ENCODE measurements around the gene SPTSSB. TPM values are rescaled to one million over a fixed set of nuclear protein-coding genes. Genes with fewer than 3 reads are reported as not detected.

The SPTSSB gene
- total and polyA plus RNA-seq, 4 donors, result under 0.01 to 1.0 (median 0.05) TPM

DNA sequence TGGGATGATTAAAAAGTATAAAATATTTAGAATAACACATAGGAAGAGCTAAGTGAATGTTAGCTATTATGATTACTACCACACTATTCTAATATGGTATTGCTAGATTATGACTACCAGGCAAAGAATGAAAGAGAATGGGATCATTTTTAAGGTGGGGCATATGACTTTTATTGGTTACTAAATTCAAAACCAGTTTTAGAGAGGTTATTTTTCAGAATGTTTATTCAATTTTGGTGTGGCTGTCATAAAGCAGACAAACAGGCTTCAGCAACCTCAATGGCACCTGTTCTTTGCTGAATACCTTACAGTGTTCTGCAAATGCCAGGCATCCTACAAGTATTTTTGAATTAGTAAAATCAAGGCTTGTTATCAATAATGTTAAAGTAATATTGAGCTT is 12.8 kb downstream of the SPTSSB start:
- Histone ChIP-seq H3K4me1 (ENCODE audit: control insufficient read depth in 4 of 4, insufficient read depth in 4 of 4, low read length in 3 of 4) (peaks cover 0 to 7% (median 4%) of the 10 kb centered on the region in 4 donors), H3K27ac (ENCODE audit: low read depth in 1 of 2, low read length in 2 of 2) (no peak overlapping the region), H3K4me3 (ENCODE audit: low read depth in 1 of 3, low read length in 3 of 3) (no peak overlapping the region), H3K9me3 (ENCODE audit: control insufficient read depth in 4 of 4, low read length in 3 of 4) (no peaks in the 10 kb centered on the region), H3K27me3 (ENCODE audit: control insufficient read depth in 4 of 4, insufficient read depth in 4 of 4, low read length in 3 of 4) (no peaks in the 10 kb centered on the region), H3K9ac (ENCODE audit: low read depth in 1 of 2, low read length in 2 of 2) (no peak overlapping the region), H3K36me3 (ENCODE audit: control insufficient read depth in 4 of 4, insufficient read depth in 3 of 4, low read depth in 1 of 4, low read length in 3 of 4) (no peaks in the 10 kb centered on the region)
- no peak for TF ChIP-seq RAD21 (IDR thresholded peaks at IDR 0.05)
- no peak for TF ChIP-seq NR2F2 (IDR thresholded peaks at IDR 0.05)
- TF ChIP-seq REST (IDR thresholded peaks at IDR 0.05), result no peak
- TF ChIP-seq YY1 (IDR thresholded peaks at IDR 0.05), result no peak
- TF ChIP-seq EGR1 (IDR thresholded peaks at IDR 0.05; ENCODE audit: low read depth in 2 of 2), result no peak
- no peak for TF ChIP-seq HNF4G (IDR thresholded peaks at IDR 0.05)
- TF ChIP-seq FOXA1 (IDR thresholded peaks at IDR 0.05), result no peak
- no peak for TF ChIP-seq JUND (IDR thresholded peaks at IDR 0.05)
- TF ChIP-seq, protein P1, sequence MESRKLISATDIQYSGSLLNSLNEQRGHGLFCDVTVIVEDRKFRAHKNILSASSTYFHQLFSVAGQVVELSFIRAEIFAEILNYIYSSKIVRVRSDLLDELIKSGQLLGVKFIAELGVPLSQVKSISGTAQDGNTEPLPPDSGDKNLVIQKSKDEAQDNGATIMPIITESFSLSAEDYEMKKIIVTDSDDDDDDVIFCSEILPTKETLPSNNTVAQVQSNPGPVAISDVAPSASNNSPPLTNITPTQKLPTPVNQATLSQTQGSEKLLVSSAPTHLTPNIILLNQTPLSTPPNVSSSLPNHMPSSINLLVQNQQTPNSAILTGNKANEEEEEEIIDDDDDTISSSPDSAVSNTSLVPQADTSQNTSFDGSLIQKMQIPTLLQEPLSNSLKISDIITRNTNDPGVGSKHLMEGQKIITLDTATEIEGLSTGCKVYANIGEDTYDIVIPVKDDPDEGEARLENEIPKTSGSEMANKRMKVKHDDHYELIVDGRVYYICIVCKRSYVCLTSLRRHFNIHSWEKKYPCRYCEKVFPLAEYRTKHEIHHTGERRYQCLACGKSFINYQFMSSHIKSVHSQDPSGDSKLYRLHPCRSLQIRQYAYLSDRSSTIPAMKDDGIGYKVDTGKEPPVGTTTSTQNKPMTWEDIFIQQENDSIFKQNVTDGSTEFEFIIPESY (IDR thresholded peaks at IDR 0.05), result no peak
- TF ChIP-seq SP1 (IDR thresholded peaks at IDR 0.05), result no peak
- no peak for TF ChIP-seq GABPA (IDR thresholded peaks at IDR 0.05 in 1 of 2, conservative IDR thresholded peaks at IDR 0.05 in 1 of 2)
- no peak for TF ChIP-seq RXRA (IDR thresholded peaks at IDR 0.05)
- no peak for TF ChIP-seq CTCF (IDR thresholded peaks at IDR 0.05; ENCODE audit: low read depth, low read length, missing input control)
- TF ChIP-seq TAF1 (conservative IDR thresholded peaks at IDR 0.05), result no peak
- TF ChIP-seq FOXA2 (IDR thresholded peaks at IDR 0.05), result no peak
- no peak for TF ChIP-seq MAX (IDR thresholded peaks at IDR 0.05)
- TF ChIP-seq HNF4A (conservative IDR thresholded peaks at IDR 0.05), result no peak
- no peak for TF ChIP-seq ATF3 (IDR thresholded peaks at IDR 0.05)
- DNase-seq (ENCODE audit: low spot score), result no peak

All from liver (tissue), 9 donors.